Stomach (tissue), 9 donors: ENCODE measurements around the gene UBE2G1. TPM values are rescaled to one million over a fixed set of nuclear protein-coding genes. Genes with fewer than 3 reads are reported as not detected.
A peak's percentile ranks its signal among the peaks of the same experiment; 100 is the strongest.

Experiments used
- DNase-seq, 2 donors: peaks; one replicate each; pipeline versions ENCODE4 v3.0.0 to v3.0.0-alpha.2; 2013 to 2019
- H3K27ac ChIP-seq, 5 donors: fragments of 200-600 bp in 4 of 5; sonication (generic) in 4 of 5; one replicate each; pipeline ENCODE4 v1.5.1; 2013 to 2019; ENCODE audit warnings: mild to moderate bottlenecking in 1 of 5, moderate library complexity in 1 of 5
- H3K27me3 ChIP-seq, 3 donors: fragments of 200-600 bp; sonication (generic); one replicate each; pipeline ENCODE4 v1.5.1; 2017 to 2019; ENCODE audit warnings: mixed run types in 1 of 3
- H3K36me3 ChIP-seq, 4 donors: fragments of 200-600 bp; sonication (generic); 1 replicate in 3 of 4; 2 replicates in 1 of 4; pipeline ENCODE4 v1.5.1; 2016 to 2019
- H3K4me1 ChIP-seq, 4 donors: fragments of 200-600 bp; sonication (generic); one replicate each; pipeline ENCODE4 v1.5.1; 2016 to 2019
- H3K4me3 ChIP-seq, 4 donors: fragments of 200-600 bp; sonication (generic) in 3 of 4; one replicate each; pipeline ENCODE4 v1.5.1; 2016 to 2019; ENCODE audit warnings: mild to moderate bottlenecking in 1 of 4
- H3K9me3 ChIP-seq, 4 donors: fragments of 200-600 bp; sonication (generic); one replicate each; pipeline ENCODE4 v1.5.1; 2016 to 2019
- CTCF ChIP-seq, 7 experiments: fragments of 450-650 bp in 4 of 7; fragments of 200-600 bp in 3 of 7; sonication (generic) in 3 of 7; IDR thresholded peaks; one replicate each; pipeline ENCODE4 v1.5.1; 2016 to 2019; ENCODE audit warnings: antibody characterized with exemption in 7 of 7, control low read depth in 2 of 7, mild to moderate bottlenecking in 1 of 7
- EP300 ChIP-seq: sonication (generic); formaldehyde crosslinking; IDR thresholded peaks from one replicate; pipeline ENCODE4 v1.6.1; 2017; ENCODE audit warnings: antibody characterized with exemption
- POLR2A ChIP-seq, 4 donors: fragments of 450-650 bp; IDR thresholded peaks; one replicate each; pipeline ENCODE4 v1.6.1; 2016; ENCODE audit warnings: antibody characterized with exemption in 4 of 4, control low read depth in 2 of 4, mild to moderate bottlenecking in 1 of 4, moderate library complexity in 1 of 4
- POLR2AphosphoS5 ChIP-seq, 3 donors: sonication (generic); formaldehyde crosslinking; IDR thresholded peaks; one replicate each; pipeline ENCODE4 v1.6.1; 2016; ENCODE audit warnings: antibody characterized with exemption in 3 of 3
- WGBS, 5 donors: extraction: QIAGEN DNeasy Blood & Tissue Kit in 3 of 5; methylation state at CpG; one replicate each; pipeline versions ENCODE4 v1.1.5 to v1.1.7; 2013 to 2018; 5-methylcytosine and 5-hydroxymethylcytosine counted together
- intact Hi-C: fragments of 100-400 bp; cut with DNase I; formaldehyde crosslinking; loops from one replicate; pipeline ENCODE4 v1.15.1; 2023; ENCODE audit warnings: low total_unique reads
- polyA plus RNA-seq, 3 donors: library from polyadenylated mRNA; stranded (reverse); fragments of 200-250 nt; gene quantifications; one replicate each; pipeline ENCODE4 v1.2.3, GENCODE V29; 2013
- total RNA-seq, 5 donors: library from RNA; depleted of rRNA; stranded (reverse); fragments of >200 nt; gene quantifications; one replicate each; pipeline versions ENCODE4 v1.1.0 to v1.2.3, GENCODE V29; 2014 to 2016
- donor health status: healthy with polysubstance abuse.
- donor health status: Bipolar disorder and iron deficiency.
- donor health status: healthy.

UBE2G1 gene
- total and polyA plus RNA-seq, 8 donors: 14.0 to 91.0 (median 38.2) TPM

GRCh38 chr17:4326112-4326511 lies 40.4 kb downstream of the UBE2G1 start:
- Histone ChIP-seq H3K27ac (no peak overlapping the region), H3K4me1 (peaks cover 5 to 55% (median 33%) of the 10 kb centered on the region in 4 donors), H3K9me3 (no peaks in the 10 kb centered on the region), H3K27me3 (no peaks in the 10 kb centered on the region), H3K4me3 (no peak overlapping the region), H3K36me3 (peaks cover 0 to 8% (median 0%) of the 10 kb centered on the region in 4 donors)
- no peak for DNase-seq
- TF ChIP-seq EP300 (no peak), CTCF (IDR thresholded peaks at IDR 0.05) (no peak), POLR2A (IDR thresholded peaks at IDR 0.05) (no peak), POLR2AphosphoS5 (IDR thresholded peaks at IDR 0.05) (no peak)
- intact Hi-C loops: no loop called here

- H3K27me3 ChIP-seq: no peaks in the 10 kb centered on the region
- no peak overlapping the region for H3K27ac ChIP-seq
- intact Hi-C loops: no loop called here
- no peak for DNase-seq
- no peak overlapping the region for H3K4me3 ChIP-seq
- no peaks in the 10 kb centered on the region for H3K9me3 ChIP-seq
- 97 to 99% (median 98%) methylated on average over 7 of the region's 7 CpGs for WGBS, 5 donors
- TF ChIP-seq EP300: no peak
- TF ChIP-seq POLR2AphosphoS5 (IDR thresholded peaks at IDR 0.05): no peak
- TF ChIP-seq CTCF (IDR thresholded peaks at IDR 0.05): no peak
- no peak for TF ChIP-seq POLR2A (IDR thresholded peaks at IDR 0.05)
- peaks cover 0 to 10% (median 0%) of the 10 kb centered on the region in 4 donors for H3K36me3 ChIP-seq
- peaks cover 5 to 46% (median 24%) of the 10 kb centered on the region in 4 donors for H3K4me1 ChIP-seq
Measured at GRCh38 chr17:4324463-4324862, 42.0 kb downstream of the UBE2G1 start.

GRCh38 chr17:4319221-4319620 lies 47.3 kb downstream of the UBE2G1 start:
- H3K27me3 ChIP-seq: no peaks in the 10 kb centered on the region
- intact Hi-C loops: no loop called here
- 84 to 92% (median 90%) methylated on average over 4 of the region's 4 CpGs for WGBS, 5 donors
- peaks cover 0 to 5% (median 0%) of the 10 kb centered on the region in 4 donors for H3K36me3 ChIP-seq
- H3K9me3 ChIP-seq: no peaks in the 10 kb centered on the region
- no peak overlapping the region for H3K27ac ChIP-seq
- H3K4me3 ChIP-seq: no peak overlapping the region
- TF ChIP-seq EP300: no peak
- no peak for TF ChIP-seq CTCF (IDR thresholded peaks at IDR 0.05)
- no peak for TF ChIP-seq POLR2AphosphoS5 (IDR thresholded peaks at IDR 0.05)
- DNase-seq: no peak
- H3K4me1 ChIP-seq: peaks cover 19 to 73% (median 40%) of the 10 kb centered on the region in 4 donors

- Histone ChIP-seq H3K27me3 (no peaks in the 10 kb centered on the region), H3K9me3 (no peaks in the 10 kb centered on the region), H3K4me1 (peaks cover 23 to 79% (median 44%) of the 10 kb centered on the region in 4 donors), H3K4me3 (no peak overlapping the region), H3K36me3 (peaks cover 0 to 5% (median 0%) of the 10 kb centered on the region in 4 donors), H3K27ac (no peak overlapping the region)
- intact Hi-C loops: no loop called here
- WGBS, 5 donors: 53 to 68% (median 63%) methylated on average over 3 of the region's 3 CpGs
- DNase-seq: no peak
- no peak for TF ChIP-seq EP300
Measured at GRCh38 chr17:4318596-4318995, 47.9 kb downstream of the UBE2G1 start.

- H3K27me3 ChIP-seq: no peaks in the 10 kb centered on the region
- H3K9me3 ChIP-seq: no peaks in the 10 kb centered on the region
- 42 to 57% (median 48%) methylated on average over 5 of the region's 5 CpGs for WGBS, 5 donors
- H3K27ac ChIP-seq: no peak overlapping the region
- intact Hi-C loops: no loop called here
- H3K4me1 ChIP-seq: peaks cover 26 to 83% (median 46%) of the 10 kb centered on the region in 4 donors
- no peak overlapping the region for H3K4me3 ChIP-seq
- TF ChIP-seq CTCF (IDR thresholded peaks at IDR 0.05) (no peak), EP300 (no peak), POLR2AphosphoS5 (IDR thresholded peaks at IDR 0.05) (no peak), POLR2A (IDR thresholded peaks at IDR 0.05) (no peak)
- H3K36me3 ChIP-seq: peaks cover 0 to 5% (median 0%) of the 10 kb centered on the region in 4 donors
- DNase-seq: peak in 1 of 2 donors; percentile 21
Measured at GRCh38 chr17:4318186-4318585, 48.3 kb downstream of the UBE2G1 start.
